Upper lobe of left lung (tissue), 6 donors: ENCODE data around the gene GPR62. TPM values are rescaled to one million over a fixed set of nuclear protein-coding genes. Genes with fewer than 3 reads are reported as not detected.
A peak's percentile ranks its signal among the peaks of the same experiment; 100 is the strongest.
"Not testable (repeated sequence)": the region's sequence is repeated elsewhere in the genome, so short reads cannot be mapped to it uniquely, and the experiment has no call there.

Source experiments
- ATAC-seq, 2 donors: fragments of 200-7000 bp; cut with Tn5 transposase; one replicate each; pipeline ENCODE4 v1.9.1; 2022; ENCODE audit warnings: mild to moderate bottlenecking in 2 of 2, moderate library complexity in 2 of 2; ENCODE audit not compliant: low FRiP score in 2 of 2
- DNase-seq, 2 donors: peaks; one replicate each; pipeline ENCODE4 v3.0.0-alpha.2; 2019 to 2020
- H3K27ac ChIP-seq, 4 donors: fragments of 200-600 bp; sonication (generic); one replicate each; pipeline ENCODE4 v1.5.1; 2016 to 2019
- H3K27me3 ChIP-seq, 4 donors: fragments of 200-600 bp; sonication (generic); one replicate each; pipeline ENCODE4 v1.5.1; 2017 to 2019
- H3K36me3 ChIP-seq, 4 donors: fragments of 200-600 bp; sonication (generic); one replicate each; pipeline ENCODE4 v1.5.1; 2016 to 2019
- H3K4me1 ChIP-seq, 4 donors: fragments of 200-600 bp; sonication (generic); one replicate each; pipeline ENCODE4 v1.5.1; 2018 to 2019
- H3K4me3 ChIP-seq, 4 donors: fragments of 200-600 bp; sonication (generic); one replicate each; pipeline ENCODE4 v1.5.1; 2017 to 2019; ENCODE audit warnings: mild to moderate bottlenecking in 2 of 4, moderate library complexity in 1 of 4
- H3K9me3 ChIP-seq, 4 donors: fragments of 200-600 bp; sonication (generic); one replicate each; pipeline ENCODE4 v1.5.1; 2018 to 2019
- EP300 ChIP-seq, 4 donors: sonication (generic); formaldehyde crosslinking; IDR thresholded peaks; one replicate each; pipeline ENCODE4 v1.5.1; 2017; ENCODE audit warnings: antibody characterized with exemption in 4 of 4, control low read depth in 2 of 4
- POLR2A ChIP-seq, 4 donors: fragments of 450-650 bp; IDR thresholded peaks; one replicate each; pipeline ENCODE4 v1.5.1; 2016 to 2017; ENCODE audit warnings: antibody characterized with exemption in 4 of 4, mild to moderate bottlenecking in 2 of 4
- POLR2AphosphoS5 ChIP-seq, 2 donors: sonication (generic); formaldehyde crosslinking; IDR thresholded peaks; one replicate each; pipeline ENCODE4 v1.5.1; 2017; ENCODE audit warnings: antibody characterized with exemption in 2 of 2
- WGBS, 2 donors: methylation state at CpG; one replicate each; pipeline ENCODE4 v1.1.5; 2017 to 2018; 5-methylcytosine and 5-hydroxymethylcytosine counted together
- total RNA-seq, 6 donors: library from RNA; depleted of rRNA in 4 of 6; stranded (reverse); fragments of >200 nt in 4 of 6; gene quantifications; one replicate each; pipeline versions ENCODE4 v1.1.0 to v1.2.1, GENCODE V29; 2016 to 2021
- TF ChIP-seq, protein P1 (sequence below), 6 experiments: fragments of 450-650 bp in 4 of 6; fragments of 200-600 bp in 2 of 6; sonication (generic) in 2 of 6; IDR thresholded peaks; one replicate each; pipeline ENCODE4 v1.5.1; 2016 to 2019; ENCODE audit warnings: antibody characterized with exemption in 6 of 6
- donor health status: DM: no; HTN: no; CAD: no; lungs with moderate emphysema.
- donor health status: DM: no; HTN: yes; CAD: no; lungs with severe emphysema.

The GPR62 gene
- total RNA-seq, 6 donors from 2014 or later: not detected

DNA sequence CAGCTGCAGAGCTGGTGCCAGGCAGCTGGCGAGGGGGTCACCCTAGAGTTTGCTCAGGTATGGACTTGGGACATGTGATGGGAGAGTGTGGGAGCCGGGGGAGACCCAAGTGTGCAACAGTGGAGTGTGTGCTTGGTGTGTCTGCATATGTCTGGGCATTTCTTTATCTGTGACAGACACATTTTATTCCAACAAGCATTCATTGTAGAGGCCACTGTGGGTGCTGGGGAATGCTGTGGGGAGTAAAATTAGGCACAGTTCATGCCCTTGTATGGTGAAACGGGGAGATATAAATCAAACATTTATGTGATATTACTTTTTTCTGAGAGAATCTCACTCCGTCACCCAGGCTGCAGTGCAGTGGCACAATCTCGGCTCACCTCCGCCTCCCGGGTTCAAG is 32.4 kb downstream of the GPR62 start:
- H3K27me3 ChIP-seq: no peaks in the 10 kb centered on the region
- H3K27ac ChIP-seq: no peak overlapping the region
- TF ChIP-seq POLR2A (IDR thresholded peaks at IDR 0.05) (no peak), EP300 (IDR thresholded peaks at IDR 0.05) (no peak), POLR2AphosphoS5 (IDR thresholded peaks at IDR 0.05) (no peak)
- TF ChIP-seq, protein P1, sequence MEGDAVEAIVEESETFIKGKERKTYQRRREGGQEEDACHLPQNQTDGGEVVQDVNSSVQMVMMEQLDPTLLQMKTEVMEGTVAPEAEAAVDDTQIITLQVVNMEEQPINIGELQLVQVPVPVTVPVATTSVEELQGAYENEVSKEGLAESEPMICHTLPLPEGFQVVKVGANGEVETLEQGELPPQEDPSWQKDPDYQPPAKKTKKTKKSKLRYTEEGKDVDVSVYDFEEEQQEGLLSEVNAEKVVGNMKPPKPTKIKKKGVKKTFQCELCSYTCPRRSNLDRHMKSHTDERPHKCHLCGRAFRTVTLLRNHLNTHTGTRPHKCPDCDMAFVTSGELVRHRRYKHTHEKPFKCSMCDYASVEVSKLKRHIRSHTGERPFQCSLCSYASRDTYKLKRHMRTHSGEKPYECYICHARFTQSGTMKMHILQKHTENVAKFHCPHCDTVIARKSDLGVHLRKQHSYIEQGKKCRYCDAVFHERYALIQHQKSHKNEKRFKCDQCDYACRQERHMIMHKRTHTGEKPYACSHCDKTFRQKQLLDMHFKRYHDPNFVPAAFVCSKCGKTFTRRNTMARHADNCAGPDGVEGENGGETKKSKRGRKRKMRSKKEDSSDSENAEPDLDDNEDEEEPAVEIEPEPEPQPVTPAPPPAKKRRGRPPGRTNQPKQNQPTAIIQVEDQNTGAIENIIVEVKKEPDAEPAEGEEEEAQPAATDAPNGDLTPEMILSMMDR (IDR thresholded peaks at IDR 0.05): no peak

DNA sequence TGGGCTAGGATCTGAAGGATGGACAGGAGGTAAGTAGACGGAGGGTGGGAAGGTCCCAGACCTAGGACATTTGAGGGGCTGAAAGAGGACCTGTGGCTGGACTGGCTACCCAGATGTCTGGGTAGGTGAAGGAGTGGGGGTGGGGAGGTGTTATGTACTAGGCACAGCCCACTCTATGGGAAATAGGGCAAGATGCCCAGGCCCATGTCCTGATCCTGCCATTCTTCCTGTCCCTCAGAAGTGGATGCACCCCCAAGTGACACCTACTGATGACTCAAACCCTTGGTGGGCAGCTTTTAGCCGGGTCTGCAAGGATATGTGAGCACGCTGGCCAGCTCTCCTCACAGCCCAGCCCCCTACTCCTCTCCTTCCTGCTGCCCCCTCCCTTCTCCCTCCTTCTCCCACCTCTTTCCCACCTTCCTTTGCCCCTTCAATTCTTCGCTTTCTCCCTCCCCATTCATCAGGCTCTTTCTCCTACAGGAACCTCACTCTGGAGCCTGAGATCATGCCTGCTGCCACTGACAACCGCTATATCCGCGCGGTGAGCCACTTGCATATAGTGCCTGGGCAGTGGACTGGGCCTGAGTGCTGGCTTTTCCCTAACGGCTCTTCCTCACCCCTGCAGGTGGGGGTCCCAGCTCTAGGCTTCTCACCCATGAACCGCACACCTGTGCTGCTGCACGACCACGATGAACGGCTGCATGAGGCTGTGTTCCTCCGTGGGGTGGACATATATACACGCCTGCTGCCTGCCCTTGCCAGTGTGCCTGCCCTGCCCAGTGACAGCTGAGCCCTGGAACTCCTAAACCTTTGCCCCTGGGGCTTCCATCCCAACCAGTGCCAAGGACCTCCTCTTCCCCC is 33.3 kb downstream of the GPR62 start:
- H3K4me1 ChIP-seq: peaks cover 11 to 19% (median 14%) of the 10 kb centered on the region in 4 donors
- H3K4me3 ChIP-seq: no peak overlapping the region
- H3K27ac ChIP-seq: no peak overlapping the region
- DNase-seq (no peak), ATAC-seq (no peak)
- peaks cover 4 to 27% (median 13%) of the 10 kb centered on the region in 4 donors for H3K36me3 ChIP-seq
- H3K9me3 ChIP-seq: no peaks in the 10 kb centered on the region
- 80 to 88% methylated on average over 15 of the region's 15 CpGs for WGBS, 2 donors
- H3K27me3 ChIP-seq: no peaks in the 10 kb centered on the region
- TF ChIP-seq EP300 (IDR thresholded peaks at IDR 0.05) (no peak), POLR2A (IDR thresholded peaks at IDR 0.05) (no peak), POLR2AphosphoS5 (IDR thresholded peaks at IDR 0.05) (no peak)
- TF ChIP-seq, protein P1 (IDR thresholded peaks at IDR 0.05): no peak

More for the DNA sequence above, 32.4 kb downstream of the GPR62 start:
- ATAC-seq (no peak), DNase-seq (no peak)
- Histone ChIP-seq H3K36me3 (peaks cover 0 to 17% (median 7%) of the 10 kb centered on the region in 4 donors), H3K9me3 (no peaks in the 10 kb centered on the region), H3K4me1 (peaks cover 12 to 17% (median 14%) of the 10 kb centered on the region in 4 donors), H3K4me3 (no peak overlapping the region)
- 92 to 95% methylated on average over 7 of the region's 7 CpGs for WGBS, 2 donors

DNA sequence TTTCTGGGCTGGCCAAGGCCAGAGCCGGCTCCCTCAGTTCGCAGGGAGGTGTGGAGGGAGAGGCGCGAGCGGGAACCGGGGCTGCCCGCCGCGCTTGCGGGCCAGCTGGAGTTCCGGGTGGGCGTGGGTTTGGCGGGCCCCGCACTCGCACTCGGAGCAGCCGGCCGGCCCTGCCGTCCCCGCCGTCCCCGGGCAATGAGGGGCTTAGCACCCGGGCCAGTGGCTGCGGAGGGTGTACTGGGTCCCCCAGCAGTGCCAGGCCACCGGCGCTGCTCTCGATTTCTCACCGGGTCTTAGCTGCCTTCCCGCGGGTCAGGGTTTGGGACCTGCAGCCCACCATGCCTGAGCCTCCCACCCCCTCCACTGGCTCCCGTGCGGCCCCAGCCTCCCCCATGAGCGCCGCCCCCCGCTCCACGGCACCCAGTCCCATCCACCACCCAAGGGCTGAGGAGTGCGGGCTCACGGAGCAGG is 35.4 kb downstream of the GPR62 start:
- not testable (repeated sequence) for H3K27me3 ChIP-seq, H3K4me3 ChIP-seq, H3K27ac ChIP-seq, H3K9me3 ChIP-seq, ATAC-seq
- Histone ChIP-seq H3K36me3 (peaks cover 14 to 41% (median 25%) of the 10 kb centered on the region in 4 donors), H3K4me1 (peaks cover 16 to 27% (median 19%) of the 10 kb centered on the region in 4 donors)
- WGBS, 2 donors: 81 to 94% methylated on average over 20 to 28 of the region's 38 CpGs
- DNase-seq: peak in 1 of 2 donors; percentile 82

DNA sequence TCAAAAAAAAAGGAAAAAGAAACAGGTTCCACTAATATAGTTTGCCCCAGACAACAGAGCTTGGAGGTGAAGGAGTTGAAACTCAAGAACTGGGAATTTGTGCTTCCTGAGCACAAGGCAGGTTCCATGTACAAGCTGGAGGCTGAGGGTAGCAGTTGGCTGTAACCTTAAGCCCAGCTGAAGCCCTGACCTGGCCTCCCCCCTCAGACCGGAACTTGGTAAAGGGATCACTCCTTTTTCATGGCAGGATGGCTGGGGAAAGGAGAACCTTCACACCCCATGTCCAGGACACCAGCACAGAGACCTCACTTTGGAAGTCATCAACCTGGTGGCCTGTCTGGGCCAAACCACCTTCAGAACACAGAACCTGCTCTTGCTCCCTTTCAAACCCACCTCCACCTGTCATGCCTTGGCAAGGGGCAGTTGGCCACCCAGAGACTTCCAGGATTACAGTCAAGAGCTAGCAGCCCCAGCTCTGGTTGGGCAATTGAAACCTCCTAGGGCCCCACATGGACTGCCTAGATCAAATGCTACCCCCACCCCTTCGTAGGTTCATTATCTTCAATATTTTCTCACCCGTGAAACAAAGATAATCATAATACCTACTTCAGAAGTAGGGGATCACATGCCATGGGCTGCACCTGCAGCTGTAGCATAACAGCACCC is 37.0 kb downstream of the GPR62 start:
- TF ChIP-seq EP300 (IDR thresholded peaks at IDR 0.05) (no peak), POLR2A (IDR thresholded peaks at IDR 0.05) (no peak), POLR2AphosphoS5 (IDR thresholded peaks at IDR 0.05) (no peak)
- TF ChIP-seq, protein P1 (IDR thresholded peaks at IDR 0.05): no peak
- DNase-seq (no peak), ATAC-seq (no peak)
- Histone ChIP-seq H3K27ac (no peak overlapping the region), H3K27me3 (no peaks in the 10 kb centered on the region), H3K4me1 (peaks cover 17 to 27% (median 19%) of the 10 kb centered on the region in 4 donors), H3K4me3 (no peak overlapping the region), H3K9me3 (no peaks in the 10 kb centered on the region), H3K36me3 (peaks cover 14 to 41% (median 25%) of the 10 kb centered on the region in 4 donors)
- WGBS, 2 donors: 85 to 93% methylated on average over 3 of the region's 3 CpGs

DNA sequence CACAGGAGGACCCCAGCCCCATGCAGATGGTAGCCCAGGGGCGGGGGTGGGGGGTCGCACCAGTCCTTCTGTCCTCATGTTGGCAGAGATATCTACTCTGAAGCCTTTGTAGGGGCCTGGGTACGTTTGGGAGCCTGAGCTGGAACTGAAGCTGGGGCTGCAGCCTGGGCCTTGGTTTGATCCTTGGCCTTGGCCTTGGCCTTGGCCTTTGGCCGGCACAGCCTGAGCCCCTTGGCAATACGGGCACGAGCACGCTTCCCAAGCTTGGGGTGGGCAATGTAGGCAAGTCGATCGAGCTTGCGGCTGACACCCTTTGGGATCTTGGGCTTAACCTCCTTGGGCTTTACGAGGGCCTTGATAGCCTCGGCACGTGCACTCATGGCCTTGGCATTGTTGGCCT is 38.5 kb downstream of the GPR62 start:
- H3K4me3 ChIP-seq, H3K27me3 ChIP-seq, ATAC-seq, H3K9me3 ChIP-seq, DNase-seq, H3K27ac ChIP-seq: not testable (repeated sequence)
- Histone ChIP-seq H3K36me3 (peaks cover 14 to 41% (median 25%) of the 10 kb centered on the region in 4 donors), H3K4me1 (peaks cover 17 to 27% (median 19%) of the 10 kb centered on the region in 4 donors)
- WGBS, 2 donors: 91% methylated on average over 4 of the region's 13 CpGs; no CpG with 5 or more reads in 1 of the 2 donors
